Ammon's horn (tissue), 1 donor: ENCODE data around the gene ABCB9.
"Not testable (repeated sequence)": the region's sequence is repeated elsewhere in the genome, so short reads cannot be mapped to it uniquely, and the experiment has no call there.

ENCODE experiments used
- DNase-seq: peaks from one replicate; pipeline ENCODE4 v3.0.0-alpha.2; 2016; ENCODE audit warnings: low spot score

Gene ABCB9

DNA sequence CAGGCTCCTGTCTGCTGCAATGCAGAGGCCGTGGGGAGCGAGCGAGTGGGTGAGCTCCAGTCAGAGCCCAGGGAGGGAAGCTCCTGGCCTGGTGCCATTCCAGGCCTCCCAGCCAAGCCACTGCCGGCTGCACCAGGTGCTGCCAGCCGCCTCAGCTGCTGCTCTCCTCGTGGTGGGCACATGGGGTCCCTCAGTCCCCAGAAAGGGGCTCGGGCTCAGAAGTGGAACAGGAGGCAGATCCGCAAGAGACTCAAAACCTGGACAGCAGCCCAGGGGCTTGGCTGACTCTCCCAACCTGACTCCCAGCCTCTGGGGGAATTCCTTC, 2.4 kb downstream of the ABCB9 start:
- no peak for DNase-seq

DNA sequence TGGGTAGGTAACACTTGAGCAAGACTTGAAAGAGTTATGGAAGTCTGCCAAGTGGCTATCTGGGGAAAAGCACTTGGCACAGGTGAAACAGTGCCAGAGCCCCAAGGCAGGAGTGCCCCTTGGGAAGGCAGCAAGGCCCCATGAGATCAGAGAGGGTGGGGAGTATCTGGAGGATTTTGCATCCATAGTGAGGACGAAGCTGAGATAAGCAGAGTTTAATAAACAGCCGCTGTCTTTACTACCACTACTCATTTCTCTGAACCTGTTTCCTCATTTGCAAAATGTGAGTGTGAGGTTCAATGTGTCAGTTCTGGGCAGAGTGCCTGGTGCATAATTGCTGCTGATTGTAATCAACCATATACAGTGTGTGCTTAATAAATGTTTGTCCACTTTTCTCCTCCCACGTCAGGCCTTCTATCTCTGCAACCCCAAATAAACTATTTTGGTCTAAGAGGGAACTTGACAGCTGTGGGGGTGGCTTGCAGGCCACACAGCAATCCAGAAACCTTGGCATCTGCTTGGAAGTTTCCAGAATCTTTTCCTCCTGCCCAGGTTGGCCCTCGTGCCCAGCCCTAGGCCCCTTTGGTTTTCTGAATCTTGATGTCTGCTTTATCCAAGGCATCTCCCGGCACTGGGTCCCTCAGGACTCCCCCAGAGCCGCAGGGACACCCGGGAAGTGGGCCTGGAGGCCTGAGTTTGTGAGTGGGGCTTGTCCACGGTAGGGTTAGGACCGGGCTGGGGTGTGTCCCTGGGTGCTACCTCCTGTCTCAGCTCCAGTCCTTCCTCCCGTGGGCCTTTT, 4.5 kb downstream of the ABCB9 start:
- no peak for DNase-seq

DNA sequence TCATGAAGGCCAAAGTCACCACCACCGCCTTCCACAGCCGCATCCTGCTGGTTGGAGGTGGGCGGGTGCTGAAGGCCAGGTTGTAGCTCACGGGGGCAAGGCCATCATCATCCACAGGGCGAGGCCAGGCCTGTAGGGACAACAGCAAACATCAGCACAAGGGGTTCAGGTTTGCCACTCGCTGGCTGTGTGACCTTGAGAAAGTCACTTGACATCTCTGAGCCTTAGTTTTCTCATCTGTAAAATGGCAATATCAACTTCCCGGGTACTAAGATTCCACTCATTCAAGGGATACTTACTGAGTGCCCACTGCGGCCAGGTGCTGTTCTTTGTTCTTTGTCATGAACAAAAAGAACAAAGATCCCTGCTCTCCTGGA, 6.1 kb downstream of the ABCB9 start:
- no peak for DNase-seq

DNA sequence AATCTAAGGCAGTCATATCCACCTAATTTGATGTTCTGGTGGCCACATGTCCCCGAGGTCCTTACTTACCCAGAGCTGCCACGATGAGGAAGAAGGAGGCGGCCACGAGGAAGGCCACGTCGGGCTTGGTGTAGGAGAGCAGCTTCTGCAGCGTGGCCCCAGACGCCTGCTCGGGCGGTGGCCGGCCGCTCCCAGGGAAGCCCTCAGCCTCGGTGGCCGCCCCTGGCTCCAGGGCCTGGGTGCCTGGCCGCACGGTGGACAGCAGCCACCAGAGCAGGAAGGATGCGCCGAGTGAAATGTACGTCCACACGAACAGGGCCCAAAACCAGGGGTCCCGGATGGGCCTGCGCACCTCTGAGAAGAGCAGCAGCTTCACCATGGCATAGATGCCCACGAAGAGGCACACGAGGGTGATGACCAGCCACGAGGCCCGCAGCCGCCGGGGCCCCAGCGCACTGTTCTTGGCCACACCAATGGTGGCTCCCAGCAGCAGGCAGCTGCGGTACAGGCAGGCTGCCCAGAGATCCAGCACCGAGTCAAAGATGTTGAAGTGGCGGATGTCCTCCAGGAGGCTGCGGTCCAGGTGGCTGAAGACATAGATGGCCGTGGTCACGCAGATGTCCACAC, 6.6 kb downstream of the ABCB9 start:
- no peak for DNase-seq

DNA sequence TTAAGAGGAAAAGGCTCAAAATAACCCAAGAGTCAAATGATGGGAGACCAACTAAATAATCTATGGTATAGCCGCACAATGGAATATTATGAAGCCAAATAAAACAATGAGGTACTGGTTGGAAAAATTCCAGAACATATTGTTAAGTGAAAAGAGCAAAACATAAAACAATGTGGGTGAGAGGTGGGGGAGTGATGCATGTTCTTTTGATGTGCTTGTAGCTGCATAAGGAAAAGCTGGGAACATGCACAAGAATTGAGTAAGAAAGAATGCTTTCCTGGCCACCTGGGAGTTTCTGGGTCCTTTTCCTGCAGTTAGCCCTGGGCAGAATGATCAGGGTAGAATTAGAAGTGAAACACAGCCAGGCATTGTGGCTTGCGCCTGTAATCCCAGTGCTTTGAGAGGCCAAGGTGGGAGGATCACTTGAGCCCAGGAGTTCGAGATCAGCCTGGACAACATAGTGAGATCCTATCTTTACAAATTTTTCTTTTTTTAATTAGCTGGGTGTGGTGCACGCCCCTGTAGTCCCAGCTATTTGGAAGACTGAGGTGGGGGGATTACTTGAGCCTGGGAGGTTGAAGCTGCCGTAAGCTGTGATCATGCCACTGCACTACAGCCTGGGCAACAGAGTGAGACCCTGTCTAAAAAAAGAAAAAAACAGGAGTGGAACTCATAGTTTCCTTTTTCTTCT, 7.9 kb downstream of the ABCB9 start:
- no peak for DNase-seq

DNA sequence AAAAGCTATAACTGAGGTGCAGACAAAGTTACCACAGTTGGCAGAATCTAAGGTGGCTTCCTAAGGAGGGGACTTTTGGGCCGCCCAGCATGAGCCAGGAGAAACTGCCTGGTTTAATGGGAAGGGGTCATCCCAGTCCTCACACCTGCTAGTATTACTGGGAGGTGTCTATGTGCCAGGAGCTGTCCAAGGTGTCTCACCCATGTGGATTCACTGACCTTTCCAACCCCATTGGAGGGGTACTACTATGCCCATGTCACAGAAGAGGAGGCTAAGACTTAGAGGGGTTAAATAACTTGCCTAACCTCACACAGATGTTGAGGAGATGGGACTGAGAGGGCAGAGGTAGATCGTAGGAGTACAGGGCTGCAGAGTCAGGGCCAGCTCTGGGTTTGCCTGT, 10.2 kb downstream of the ABCB9 start:
- no peak for DNase-seq

DNA sequence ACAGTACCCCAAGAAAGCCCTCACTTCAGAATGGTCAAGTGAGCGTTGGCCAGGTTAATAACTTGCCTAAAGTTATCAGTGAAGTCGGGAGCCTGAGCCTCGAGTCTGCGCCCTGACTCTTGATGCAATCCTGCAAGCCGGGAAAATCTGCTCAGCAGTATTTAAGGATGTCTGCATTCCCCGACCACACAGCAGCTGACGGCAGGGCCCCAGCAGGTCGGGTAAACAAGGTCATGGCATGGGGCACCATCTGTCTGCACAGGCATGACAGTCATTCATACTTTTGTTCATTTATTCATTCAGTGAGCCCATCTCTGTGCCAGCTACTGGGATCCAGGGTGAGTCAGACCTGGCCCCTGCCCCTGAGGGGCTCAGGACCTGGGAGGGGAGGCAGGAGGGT, 11.1 kb downstream of the ABCB9 start:
- DNase-seq = no peak

DNA sequence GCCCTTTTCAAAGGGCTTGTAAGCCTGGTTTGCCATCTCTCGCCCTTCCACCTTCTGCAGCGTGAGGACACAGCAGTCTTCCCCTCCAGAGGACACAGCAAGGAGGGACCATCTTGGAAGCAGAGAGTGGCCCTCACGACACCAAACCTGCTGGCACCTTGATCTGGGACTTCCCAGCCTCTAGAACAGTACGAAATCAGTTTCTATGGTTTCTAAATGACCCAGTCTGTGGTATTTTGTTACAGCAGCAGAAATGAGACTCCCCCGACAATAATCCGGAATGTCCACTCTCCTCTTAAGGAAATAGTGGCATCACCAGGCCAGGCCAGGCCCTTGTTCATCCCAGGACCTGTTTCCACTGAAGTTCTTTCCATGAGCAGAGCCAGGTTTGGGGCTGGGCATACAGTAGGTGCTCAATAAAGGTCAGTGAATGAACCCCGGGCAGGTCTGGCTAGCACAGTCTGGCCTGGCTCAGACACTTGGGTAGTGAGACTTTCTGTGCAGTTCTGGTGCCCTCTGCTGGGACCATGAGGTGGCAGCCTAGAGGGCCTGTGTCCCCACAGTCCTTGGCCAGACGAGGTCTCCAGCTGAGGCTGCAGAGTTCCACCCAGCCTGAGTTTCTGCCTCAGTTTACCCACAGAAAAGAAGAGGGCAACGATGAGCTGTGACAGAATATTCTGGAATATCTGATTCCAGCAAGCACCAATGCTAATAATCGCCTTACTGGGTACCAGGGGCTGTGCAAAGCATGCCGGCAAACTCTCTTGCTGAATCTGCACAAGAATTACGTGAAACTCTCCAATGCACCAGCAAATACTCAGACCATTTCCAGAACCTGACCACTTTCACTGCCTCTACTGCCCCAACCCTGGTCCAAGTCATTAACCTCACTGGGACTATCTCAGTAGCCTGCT, 14.0 kb downstream of the ABCB9 start:
- DNase-seq = peak; percentile 92

DNA sequence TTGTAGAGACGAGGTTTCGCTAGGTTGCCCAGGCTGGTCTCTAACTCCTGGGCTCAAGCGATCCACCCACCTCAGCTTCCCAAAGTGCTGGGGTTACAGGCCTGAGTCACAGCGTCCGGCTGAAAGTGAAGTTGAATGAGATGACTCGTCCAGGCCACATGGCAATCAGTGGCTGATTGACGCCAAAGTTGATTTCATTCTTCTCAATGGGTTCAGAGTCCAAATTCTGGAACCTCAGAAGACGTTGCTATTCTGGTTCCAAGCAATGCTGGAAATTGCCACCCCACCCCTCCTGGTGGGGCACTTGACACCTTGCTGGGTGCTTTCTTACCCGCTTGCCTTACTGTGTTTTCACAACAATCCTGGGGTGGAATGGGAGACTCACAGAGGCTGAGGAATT, 14.9 kb downstream of the ABCB9 start:
- no peak for DNase-seq

DNA sequence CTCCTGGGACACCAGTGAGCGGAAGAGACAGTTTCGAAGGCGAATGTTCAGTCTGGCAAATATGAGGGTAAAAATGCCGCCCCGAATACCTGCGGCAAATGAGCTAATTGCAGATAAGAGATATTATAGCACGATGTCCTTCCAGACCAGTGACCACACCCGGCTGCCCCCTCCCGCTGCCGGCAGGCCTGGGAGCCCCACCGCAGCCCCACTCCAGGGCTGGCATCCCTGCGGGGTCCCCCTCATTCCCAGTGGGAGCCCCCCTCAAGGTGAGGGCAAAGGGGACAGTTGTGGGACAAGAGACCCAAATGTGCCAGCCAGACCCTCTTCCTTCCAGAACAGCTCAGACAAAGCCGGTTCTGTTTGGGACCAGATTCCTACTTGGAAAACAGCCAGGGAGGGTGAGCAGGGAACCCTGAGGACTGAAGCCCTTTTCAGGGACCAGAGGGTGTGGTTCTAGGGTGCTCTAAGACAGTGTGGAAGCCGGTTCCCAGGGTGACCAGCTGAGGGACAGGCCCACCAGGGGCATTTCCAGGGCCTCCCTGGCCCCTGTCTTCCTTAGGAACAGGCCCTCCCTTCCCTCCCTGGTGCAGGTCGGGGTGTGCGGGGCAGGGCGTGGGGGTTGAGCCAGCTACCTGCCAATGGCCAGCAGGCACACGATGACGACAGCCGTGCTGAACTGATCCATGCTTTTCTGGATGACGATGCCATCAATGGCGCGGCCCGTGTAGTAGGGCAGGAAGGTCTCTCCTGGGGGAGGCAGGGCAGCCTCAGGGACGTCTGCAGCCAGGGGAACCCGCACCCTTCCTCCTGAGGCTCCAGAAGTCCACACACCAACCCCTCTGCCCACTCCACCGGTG, 16.2 kb downstream of the ABCB9 start:
- no peak for DNase-seq

DNA sequence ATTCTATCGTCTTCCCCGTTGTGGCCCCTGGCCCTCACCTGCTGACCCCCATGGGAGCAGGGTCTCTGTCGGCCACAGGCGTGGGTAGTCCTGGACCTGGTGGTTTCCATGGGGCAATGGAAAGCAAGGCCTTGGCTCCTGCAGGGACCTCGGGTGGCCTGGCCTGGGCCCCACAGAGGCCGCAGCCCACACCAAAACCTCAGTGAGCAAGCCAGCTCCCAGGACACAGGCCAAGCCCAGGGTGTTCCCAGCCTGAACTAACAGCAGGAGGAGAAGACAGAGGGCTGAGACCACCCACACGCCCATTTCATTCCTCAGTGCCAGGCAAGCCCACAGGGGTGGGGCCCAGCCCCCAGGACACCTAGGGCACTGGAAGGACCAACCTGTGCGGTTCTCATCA, 16.9 kb downstream of the ABCB9 start:
- no peak for DNase-seq

DNA sequence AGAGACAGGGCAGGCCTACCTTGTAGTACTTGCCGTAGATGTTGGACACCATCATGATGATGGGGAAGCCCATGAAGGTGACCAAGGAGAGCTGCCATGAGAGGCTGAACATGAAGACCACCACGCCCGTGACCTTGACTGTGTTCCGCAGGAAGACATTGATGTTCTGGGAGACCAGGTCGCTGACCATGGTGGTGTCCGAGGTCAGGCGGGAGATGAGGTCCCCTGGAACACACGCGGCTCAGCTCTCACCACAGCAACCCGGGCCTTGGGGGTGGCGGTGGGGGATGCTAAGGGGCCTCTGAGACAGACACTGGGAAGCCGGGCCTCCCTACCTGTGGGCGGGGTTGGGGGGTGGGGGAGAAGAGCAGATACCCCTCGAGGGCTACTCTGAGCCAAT, 17.7 kb downstream of the ABCB9 start:
- DNase-seq = no peak

DNA sequence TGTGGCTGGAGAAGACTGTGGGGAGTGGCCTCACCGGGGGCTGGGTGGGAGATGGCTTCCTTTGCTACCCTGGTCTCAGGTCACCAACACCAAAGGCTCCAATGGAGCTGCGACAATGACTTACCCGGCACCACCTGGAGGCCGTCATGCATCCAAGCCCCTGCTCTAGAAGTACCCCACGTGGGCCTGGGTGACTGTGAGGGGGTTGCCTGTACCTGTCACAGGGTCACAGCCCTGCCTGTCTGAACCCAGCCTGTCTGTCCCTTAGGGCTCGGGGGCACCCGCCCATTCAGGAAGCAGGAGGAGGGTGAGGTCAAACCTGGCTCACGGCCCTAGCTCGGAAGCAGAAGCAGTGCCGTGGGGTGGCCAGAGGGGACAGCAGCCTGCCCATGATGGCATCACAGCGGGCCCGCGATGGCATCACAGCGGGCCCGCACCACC, 18.9 kb downstream of the ABCB9 start:
- no peak for DNase-seq

DNA sequence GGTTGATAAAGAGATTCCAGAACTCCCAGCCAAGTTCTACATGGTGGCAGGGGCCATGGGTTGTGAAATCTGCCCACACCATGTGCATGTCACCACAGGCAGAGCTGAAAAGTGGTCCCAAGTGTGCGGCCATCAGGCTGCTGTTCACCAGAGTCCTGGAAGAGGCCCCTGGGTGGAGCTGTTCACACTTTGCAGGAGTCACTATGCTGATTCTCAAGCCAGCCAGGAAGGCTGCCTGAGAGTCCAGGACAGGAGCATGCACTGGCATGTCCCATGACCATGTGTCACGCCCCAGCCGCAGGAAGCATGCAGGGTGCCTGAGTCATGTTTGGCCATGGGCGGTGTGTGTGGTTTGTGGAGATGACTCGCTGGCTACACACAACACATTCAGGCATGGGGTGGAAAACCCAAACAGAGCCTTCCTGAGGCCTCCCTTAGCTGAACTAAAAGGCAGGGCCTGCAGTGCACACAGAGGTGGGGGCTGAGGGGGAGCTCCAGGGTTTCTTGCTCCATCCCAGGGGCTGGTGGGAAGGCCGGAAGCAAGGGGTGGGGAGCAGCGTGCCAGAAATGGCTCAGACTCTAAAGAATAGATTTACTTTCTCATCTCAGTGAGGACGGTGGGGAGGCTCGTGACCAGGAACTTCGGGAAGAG, 19.4 kb downstream of the ABCB9 start:
- DNase-seq = no peak

DNA sequence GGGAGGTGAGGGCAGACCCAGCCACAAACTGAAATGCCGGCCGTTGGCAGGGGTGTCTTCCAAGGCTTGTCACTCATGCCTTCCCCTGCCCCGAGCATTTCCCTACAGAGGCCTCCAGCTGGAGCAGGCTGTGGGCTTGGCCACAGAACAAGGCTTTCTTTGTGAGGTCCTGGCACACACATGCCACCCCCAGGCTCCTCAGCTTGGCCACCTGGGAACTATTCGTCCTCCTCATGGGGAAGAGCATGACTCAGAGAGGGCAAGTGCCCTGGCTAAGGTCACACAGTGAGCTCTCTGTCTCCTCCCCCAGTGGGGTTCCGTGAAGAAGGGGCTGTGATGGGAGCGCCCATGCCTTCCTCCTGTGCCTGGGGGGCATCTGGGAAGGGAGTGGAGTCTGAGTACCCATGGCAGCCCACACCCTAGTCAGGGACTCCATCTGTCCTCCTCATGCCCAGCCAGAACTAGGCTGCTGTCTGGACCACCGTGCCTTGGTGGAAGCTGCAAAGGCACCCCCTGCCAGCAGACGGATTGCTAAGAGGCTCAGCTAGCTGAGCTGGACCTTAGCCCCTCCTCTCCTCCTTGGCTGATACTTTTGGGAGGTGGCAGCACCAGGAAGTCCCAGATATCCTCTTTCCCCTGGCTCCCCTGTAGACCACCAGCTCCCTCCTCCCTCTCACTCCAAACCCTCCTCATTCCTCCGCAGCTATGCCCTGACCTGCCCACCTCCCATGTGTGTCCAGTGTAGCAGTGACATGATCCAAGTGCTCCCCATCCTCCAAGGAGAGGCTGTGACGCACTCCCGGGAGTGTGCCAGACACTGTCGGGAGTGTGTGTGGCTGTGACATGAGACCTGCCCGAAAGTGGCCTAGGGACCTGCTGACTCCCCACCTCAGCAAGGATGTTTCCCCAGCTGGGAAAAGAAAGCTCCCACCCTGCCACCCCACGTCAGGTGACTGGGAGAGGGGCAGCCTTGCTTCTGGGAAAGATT, 21.4 kb downstream of the ABCB9 start:
- peak; percentile 91 for DNase-seq

DNA sequence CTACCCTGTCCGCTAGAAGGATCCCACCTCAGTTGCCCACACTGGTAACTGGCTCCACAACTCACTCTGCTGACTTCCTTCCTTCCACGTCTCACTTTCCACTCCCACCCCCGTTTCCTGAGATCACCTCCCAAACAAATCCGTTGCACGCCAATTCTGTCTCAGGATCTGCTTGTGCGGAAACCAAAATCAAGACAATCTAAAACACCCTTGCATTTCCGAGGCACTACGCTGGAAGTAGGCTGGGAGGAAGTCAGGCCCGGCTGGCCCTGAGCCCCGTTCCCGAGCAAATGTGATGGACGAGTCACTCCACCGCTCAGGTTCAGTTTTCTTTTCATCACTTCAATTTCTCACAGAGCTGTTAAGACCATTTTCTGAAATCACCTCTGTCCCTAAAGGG, 23.1 kb downstream of the ABCB9 start:
- no peak for DNase-seq

DNA sequence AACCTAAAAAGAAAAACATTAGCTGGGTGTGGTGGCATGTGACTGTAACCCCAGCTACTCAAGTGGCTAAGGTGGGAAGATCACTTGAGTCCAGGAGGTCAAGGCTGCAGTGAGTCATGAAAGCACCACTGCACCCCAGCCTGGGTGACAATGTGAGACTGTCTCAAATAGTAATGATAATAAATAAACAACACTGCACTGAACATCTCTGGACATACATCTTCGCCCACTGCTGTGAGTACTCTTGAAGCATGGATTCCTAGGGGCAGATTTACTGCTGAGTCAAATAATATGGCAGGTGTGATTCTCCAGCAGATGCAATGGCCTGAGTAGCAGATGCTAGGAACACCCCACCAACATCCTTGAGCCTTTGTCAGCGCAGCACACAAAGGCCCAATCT, 23.6 kb downstream of the ABCB9 start:
- DNase-seq = no peak

DNA sequence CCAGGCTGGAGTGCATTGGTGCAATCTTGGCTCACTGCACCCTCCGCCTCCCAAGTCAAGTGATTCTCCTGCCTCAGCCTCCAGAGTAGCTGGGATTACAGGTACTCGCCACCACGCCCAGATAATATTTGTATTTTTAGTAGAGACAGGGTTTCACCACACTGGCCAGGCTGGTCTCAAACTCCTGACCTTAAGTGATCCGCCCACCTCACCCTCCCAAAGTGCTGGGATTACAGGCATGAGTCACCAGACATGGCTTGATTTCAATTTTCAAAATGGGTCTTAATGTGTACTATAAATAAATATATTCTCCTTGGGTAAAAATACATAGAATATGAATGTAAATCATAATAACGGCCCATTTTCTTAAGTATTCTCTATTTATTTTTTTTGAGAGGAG, 24.9 kb downstream of the ABCB9 start:
- not testable (repeated sequence) for DNase-seq

DNA sequence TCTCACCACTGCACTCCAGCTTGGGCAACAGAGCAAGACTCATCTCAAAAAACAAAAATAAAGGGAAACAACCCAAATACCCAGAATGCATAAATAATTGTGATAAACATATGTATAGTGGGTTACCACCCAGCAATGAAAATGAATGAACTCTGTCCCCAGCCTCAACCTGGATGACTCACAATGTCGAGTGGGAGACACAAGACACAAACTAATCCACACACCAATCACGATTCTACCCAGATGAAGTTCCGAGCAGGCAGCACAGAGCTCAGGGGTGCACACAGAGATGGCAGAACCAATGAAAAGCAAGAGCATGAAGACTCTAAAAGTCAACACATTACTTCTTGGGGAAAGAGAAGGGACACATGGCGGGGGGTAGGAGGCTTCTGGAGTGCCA, 27.1 kb downstream of the ABCB9 start:
- no peak for DNase-seq

DNA sequence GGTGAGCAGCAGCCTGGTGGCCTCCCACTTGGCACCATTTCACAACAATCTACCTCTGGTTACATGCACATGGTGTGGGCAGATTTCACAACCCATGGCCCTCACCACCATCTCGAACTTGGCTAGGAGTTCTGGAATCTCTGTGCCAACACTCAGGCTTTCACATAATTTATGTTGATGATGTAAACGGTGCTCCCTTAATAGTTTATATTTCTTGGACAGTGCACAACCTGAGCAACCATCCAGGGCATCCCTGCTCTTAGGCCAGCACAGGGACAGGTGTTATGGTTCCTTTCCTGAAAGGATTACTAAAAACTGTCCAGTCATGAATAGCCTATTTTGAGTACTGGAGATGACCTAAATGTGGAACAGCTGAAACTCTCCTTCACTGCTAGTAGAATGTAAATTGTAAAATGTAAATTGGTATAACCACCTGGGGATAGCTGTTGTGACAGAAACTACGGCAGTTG, 28.6 kb downstream of the ABCB9 start:
- no peak for DNase-seq
